ENCODE measurements around the gene NUBP2.

NUBP2 gene

GRCh38 chr16:1832838-1833454, 50.2 kb downstream of the NUBP2 start:
- DNase-seq, result no peak

GRCh38 chr16:1834096-1834495, 51.3 kb downstream of the NUBP2 start:
- no peak for DNase-seq

Data from NCI-H2081 (cell line).